GM13976 (cell line): ENCODE results near the gene ABCB9.
A peak's percentile ranks its signal among the peaks of the same experiment; 100 is the strongest.

ENCODE experiments used
- DNase-seq: peaks from one replicate; pipeline ENCODE4 v3.0.0; 2012; ENCODE audit warnings: low spot score
- CTCF ChIP-seq: IDR thresholded peaks from 2 replicates; pipeline ENCODE4 v1.5.1; 2012; ENCODE audit warnings: borderline replicate concordance, mild to moderate bottlenecking; ENCODE audit not compliant: insufficient read depth; ENCODE audit errors: extremely low read depth, missing control alignments, control extremely low read depth
- in situ Hi-C: fragments of 300-500 bp; cut with MboI; formaldehyde crosslinking; loops from one replicate; pipeline ENCODE4 v1.12.0; 2022; ENCODE audit warnings: low sequenced_read_pairs, mixed read lengths, inconsistent platforms; ENCODE audit not compliant: unreplicated experiment

The ABCB9 gene

GRCh38 chr12:122982477-122982815 lies 16.2 kb upstream of the ABCB9 start:
- in situ Hi-C loops: no loop called here
- TF ChIP-seq CTCF: no peak
- no peak for DNase-seq

- in situ Hi-C loops: no loop called here
- TF ChIP-seq CTCF: no peak
- no peak for DNase-seq
These were observed 15.6 kb upstream of the ABCB9 start for GRCh38 chr12:122981587-122982476.

- no peak for DNase-seq
- TF ChIP-seq CTCF: no peak
- in situ Hi-C loops: no loop called here
These were observed 14.8 kb upstream of the ABCB9 start for GRCh38 chr12:122981036-122981471.

GRCh38 chr12:122980183-122981035 lies 14.1 kb upstream of the ABCB9 start, which contains the start of gene ARL6IP4:
TSS of gene ARL6IP4 (plus strand) at chr12:122980681. CDS start at chr12:122981140, 459 bp downstream.
- DNase-seq: peak; percentile 92
- in situ Hi-C loops: no loop called here
- TF ChIP-seq CTCF: peak; percentile 8

- in situ Hi-C loops: no loop called here
- DNase-seq: no peak
- TF ChIP-seq CTCF: no peak
These were observed 13.6 kb upstream of the ABCB9 start for GRCh38 chr12:122979908-122980182.

- TF ChIP-seq CTCF: no peak
- in situ Hi-C loops: no loop called here
- no peak for DNase-seq
These were observed 13.0 kb upstream of the ABCB9 start for GRCh38 chr12:122979001-122979907.
